Kidney tubule cell (primary cell): ENCODE results near the gene KRTAP2-2.
A peak's percentile ranks its signal among the peaks of the same experiment; 100 is the strongest.
"Not testable (repeated sequence)": the region's sequence is repeated elsewhere in the genome, so short reads cannot be mapped to it uniquely, and the experiment has no call there.

Source experiments
- DNase-seq: peaks from one replicate; pipeline ENCODE4 v3.0.0-alpha.2; 2018; ENCODE audit warnings: low spot score

KRTAP2-2 gene

GRCh38 chr17:41064301-41064700, 9.3 kb upstream of the KRTAP2-2 start:
- DNase-seq, result no peak

GRCh38 chr17:41063449-41063848, 8.4 kb upstream of the KRTAP2-2 start:
- DNase-seq, result no peak

- peak; percentile 97 for DNase-seq
Measured at GRCh38 chr17:41061964-41062363, 6.9 kb upstream of the KRTAP2-2 start.

- DNase-seq, result peak; percentile 100
Measured at GRCh38 chr17:41060052-41060604, 5.1 kb upstream of the KRTAP2-2 start, which contains the start of gene KRTAP2-3. KRTAP2-3 (minus strand) TSS chr17:41060114; CDS start chr17:41060050, 64 bp downstream.

- peak; percentile 85 for DNase-seq
Measured at GRCh38 chr17:41059276-41060051, 4.4 kb upstream of the KRTAP2-2 start.

- DNase-seq, result peak; percentile 79
Measured at GRCh38 chr17:41058741-41059140, 3.7 kb upstream of the KRTAP2-2 start.

- no peak for DNase-seq
Measured at GRCh38 chr17:41057547-41057946, 2.5 kb upstream of the KRTAP2-2 start.

GRCh38 chr17:41054556-41054955, 474 bp downstream of the KRTAP2-2 start:
- DNase-seq, result not testable (repeated sequence)

- peak; percentile 84 for DNase-seq
Measured at GRCh38 chr17:41054025-41054424, 1.0 kb downstream of the KRTAP2-2 start.

GRCh38 chr17:41052566-41052965, 2.5 kb downstream of the KRTAP2-2 start:
- DNase-seq, result no peak

GRCh38 chr17:41049110-41049509, 5.9 kb downstream of the KRTAP2-2 start:
- peak; percentile 81 for DNase-seq

- DNase-seq, result peak; percentile 64
Measured at GRCh38 chr17:41048441-41048840, 6.6 kb downstream of the KRTAP2-2 start.

- DNase-seq, result not testable (repeated sequence)
Measured at GRCh38 chr17:41046735-41047465, 8.1 kb downstream of the KRTAP2-2 start, which contains the start of gene KRTAP2-1. KRTAP2-1 (minus strand) TSS chr17:41047316; CDS start chr17:41047267, 49 bp downstream.

- DNase-seq, result no peak
Measured at GRCh38 chr17:41042953-41043352, 12.1 kb downstream of the KRTAP2-2 start.

- DNase-seq, result peak; percentile 47
Measured at GRCh38 chr17:41040783-41041571, 14.1 kb downstream of the KRTAP2-2 start, which contains the start of gene KRTAP1-1. KRTAP1-1 (minus strand) TSS chr17:41041450; CDS start chr17:41041397, 53 bp downstream.

GRCh38 chr17:41037853-41038350, 17.1 kb downstream of the KRTAP2-2 start:
- no peak for DNase-seq

GRCh38 chr17:41034346-41034935, 20.6 kb downstream of the KRTAP2-2 start, which contains the start of gene KRTAP1-3:
KRTAP1-3 (minus strand) TSS chr17:41034874; CDS start chr17:41034821, 53 bp downstream.
- DNase-seq, result not testable (repeated sequence)

- no peak for DNase-seq
Measured at GRCh38 chr17:41029633-41030245, 25.3 kb downstream of the KRTAP2-2 start, which contains the start of gene KRTAP1-4. KRTAP1-4 (minus strand) TSS chr17:41030195; CDS start chr17:41030078, 117 bp downstream.

- DNase-seq, result no peak
Measured at GRCh38 chr17:41026715-41027471, 28.1 kb downstream of the KRTAP2-2 start, which contains the start of gene KRTAP1-5. KRTAP1-5 (minus strand) TSS chr17:41027208; CDS start chr17:41027155, 53 bp downstream.
